ENCODE results near the gene NAV3. TPM values are rescaled to one million over a fixed set of nuclear protein-coding genes. Genes with fewer than 3 reads are reported as not detected.

Gene NAV3
- total and polyA plus RNA-seq, 10 donors = 0.74 to 111 (median 40.4) TPM

DNA sequence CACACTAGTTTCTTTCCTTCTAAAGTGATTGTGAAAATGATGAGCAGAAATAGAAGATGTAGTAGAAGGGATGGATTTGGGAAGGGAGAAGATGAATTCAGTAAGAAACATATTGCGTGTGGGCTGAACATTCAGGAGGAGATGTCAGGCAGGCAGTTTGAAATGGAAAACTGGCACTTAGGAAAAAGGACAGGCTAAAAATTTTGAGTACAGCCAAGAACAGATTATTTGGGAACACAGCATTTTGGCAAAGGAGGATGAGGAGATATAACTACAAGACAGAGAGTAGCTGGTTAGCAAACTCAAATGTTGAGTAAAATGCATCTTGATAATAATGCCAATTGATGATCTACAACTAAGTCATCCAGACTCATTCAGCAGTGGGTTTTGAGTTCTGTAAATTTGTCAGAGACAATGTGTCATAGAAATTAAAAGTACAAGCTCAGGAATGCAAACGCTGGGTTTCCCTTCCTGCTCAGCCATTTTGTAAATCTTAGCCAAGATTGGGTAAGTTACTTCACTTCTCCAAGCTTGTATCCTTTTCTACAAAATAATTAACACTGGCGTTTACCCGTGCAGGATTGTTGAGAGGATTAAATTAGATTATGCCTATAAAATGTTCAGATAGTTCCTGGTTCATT is 255.0 kb downstream of the NAV3 start:
- TF ChIP-seq, protein P1, sequence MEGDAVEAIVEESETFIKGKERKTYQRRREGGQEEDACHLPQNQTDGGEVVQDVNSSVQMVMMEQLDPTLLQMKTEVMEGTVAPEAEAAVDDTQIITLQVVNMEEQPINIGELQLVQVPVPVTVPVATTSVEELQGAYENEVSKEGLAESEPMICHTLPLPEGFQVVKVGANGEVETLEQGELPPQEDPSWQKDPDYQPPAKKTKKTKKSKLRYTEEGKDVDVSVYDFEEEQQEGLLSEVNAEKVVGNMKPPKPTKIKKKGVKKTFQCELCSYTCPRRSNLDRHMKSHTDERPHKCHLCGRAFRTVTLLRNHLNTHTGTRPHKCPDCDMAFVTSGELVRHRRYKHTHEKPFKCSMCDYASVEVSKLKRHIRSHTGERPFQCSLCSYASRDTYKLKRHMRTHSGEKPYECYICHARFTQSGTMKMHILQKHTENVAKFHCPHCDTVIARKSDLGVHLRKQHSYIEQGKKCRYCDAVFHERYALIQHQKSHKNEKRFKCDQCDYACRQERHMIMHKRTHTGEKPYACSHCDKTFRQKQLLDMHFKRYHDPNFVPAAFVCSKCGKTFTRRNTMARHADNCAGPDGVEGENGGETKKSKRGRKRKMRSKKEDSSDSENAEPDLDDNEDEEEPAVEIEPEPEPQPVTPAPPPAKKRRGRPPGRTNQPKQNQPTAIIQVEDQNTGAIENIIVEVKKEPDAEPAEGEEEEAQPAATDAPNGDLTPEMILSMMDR (IDR thresholded peaks at IDR 0.05 in 8 of 11, conservative IDR thresholded peaks at IDR 0.05 in 3 of 11) = no peak
- no peak for TF ChIP-seq POLR2AphosphoS5 (IDR thresholded peaks at IDR 0.05)
- no peak for TF ChIP-seq POLR2A (IDR thresholded peaks at IDR 0.05)

DNA sequence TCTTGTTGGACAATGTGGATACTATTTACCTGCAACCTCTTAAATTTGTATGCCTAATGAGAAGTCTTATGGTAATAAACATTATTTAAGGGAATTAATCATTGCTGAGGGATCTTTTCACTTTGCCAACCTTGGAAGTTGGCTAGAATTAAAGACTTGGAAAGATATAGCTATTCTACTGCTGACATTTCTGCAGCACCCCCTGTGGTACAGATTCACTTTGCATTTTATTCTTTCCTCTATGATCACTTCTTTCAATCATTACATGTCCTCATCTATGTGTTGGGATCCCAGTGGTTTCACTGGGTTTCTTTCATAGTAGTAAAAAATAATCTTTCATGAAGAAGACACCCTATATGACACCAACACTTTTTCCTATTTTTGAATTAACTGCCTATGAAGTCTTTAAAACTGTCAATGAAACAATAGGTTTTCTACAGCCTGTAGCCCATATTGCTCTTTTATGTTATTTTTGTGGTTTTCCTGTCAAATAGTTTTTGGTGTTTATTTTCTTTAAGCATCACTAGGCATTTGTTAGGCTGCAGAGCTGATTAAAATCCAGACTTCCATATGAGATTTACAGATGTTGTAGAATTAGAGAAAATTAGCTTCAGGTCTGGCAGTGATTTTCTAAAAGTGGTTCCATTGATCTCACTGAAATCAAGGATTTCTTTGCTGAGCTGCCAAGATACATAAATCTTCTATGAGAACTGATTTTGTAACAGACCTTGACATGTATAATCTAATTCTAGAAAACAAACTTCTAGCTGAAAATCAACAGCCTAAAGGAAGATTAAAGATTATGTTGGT is 256.1 kb downstream of the NAV3 start:
- H3K27ac ChIP-seq = no peak overlapping the region
- no peak for DNase-seq
- H3K4me1 ChIP-seq = peaks cover 0 to 5% (median 0%) of the 10 kb centered on the region in 6 donors
- no peak for TF ChIP-seq POLR2A (IDR thresholded peaks at IDR 0.05)
- TF ChIP-seq, protein P1 (IDR thresholded peaks at IDR 0.05 in 8 of 11, conservative IDR thresholded peaks at IDR 0.05 in 3 of 11) = no peak
- no peak for TF ChIP-seq POLR2AphosphoS5 (IDR thresholded peaks at IDR 0.05)
- H3K27me3 ChIP-seq (replicated peaks in 1 of 7) = no peaks in the 10 kb centered on the region
- no peaks in the 10 kb centered on the region for H3K36me3 ChIP-seq
- intact Hi-C loops (cut with DNase I; ENCODE audit: low total_unique reads) = no loop called here
- no peaks in the 10 kb centered on the region for H3K9me3 ChIP-seq
- H3K4me3 ChIP-seq = no peak overlapping the region

More for the DNA sequence above, 255.0 kb downstream of the NAV3 start:
- no peak for DNase-seq
- H3K36me3 ChIP-seq = no peaks in the 10 kb centered on the region
- H3K9me3 ChIP-seq = no peaks in the 10 kb centered on the region
- H3K4me1 ChIP-seq = peaks cover 0 to 5% (median 0%) of the 10 kb centered on the region in 6 donors
- intact Hi-C loops (cut with DNase I; ENCODE audit: low total_unique reads) = no loop called here
- H3K27ac ChIP-seq = no peak overlapping the region
- H3K27me3 ChIP-seq (replicated peaks in 1 of 7) = no peaks in the 10 kb centered on the region
- no peak overlapping the region for H3K4me3 ChIP-seq
- WGBS, 5 donors = 70 to 87% (median 75%) methylated on average over 4 of the region's 4 CpGs

DNA sequence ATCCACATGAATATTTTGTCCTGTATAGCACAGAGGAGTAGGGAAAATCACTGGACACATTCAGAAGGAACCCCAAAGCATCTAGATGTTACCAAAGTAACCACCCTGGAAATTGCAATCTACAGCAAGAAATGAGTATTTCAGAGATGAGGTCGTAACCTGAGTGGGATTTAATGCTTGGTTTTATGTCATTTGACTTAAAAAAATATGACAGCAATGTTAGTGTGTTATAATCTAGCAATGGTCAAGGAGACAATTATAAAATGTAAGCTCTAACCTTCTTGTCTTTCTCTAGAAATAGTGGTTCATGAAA is 256.6 kb downstream of the NAV3 start:
- TF ChIP-seq, protein P1 (IDR thresholded peaks at IDR 0.05 in 8 of 11, conservative IDR thresholded peaks at IDR 0.05 in 3 of 11) = no peak
- no peak for TF ChIP-seq POLR2AphosphoS5 (IDR thresholded peaks at IDR 0.05)
- no peak for TF ChIP-seq POLR2A (IDR thresholded peaks at IDR 0.05)
- no peaks in the 10 kb centered on the region for H3K27me3 ChIP-seq (replicated peaks in 1 of 7)
- H3K36me3 ChIP-seq = no peaks in the 10 kb centered on the region
- H3K4me1 ChIP-seq = peaks cover 0 to 5% (median 0%) of the 10 kb centered on the region in 6 donors
- 67 to 86% (median 76%) methylated on average over 1 of the region's 1 CpG for WGBS, 5 donors
- DNase-seq = no peak
- no peaks in the 10 kb centered on the region for H3K9me3 ChIP-seq
- no peak overlapping the region for H3K27ac ChIP-seq
- intact Hi-C loops (cut with DNase I; ENCODE audit: low total_unique reads) = no loop called here
- no peak overlapping the region for H3K4me3 ChIP-seq

DNA sequence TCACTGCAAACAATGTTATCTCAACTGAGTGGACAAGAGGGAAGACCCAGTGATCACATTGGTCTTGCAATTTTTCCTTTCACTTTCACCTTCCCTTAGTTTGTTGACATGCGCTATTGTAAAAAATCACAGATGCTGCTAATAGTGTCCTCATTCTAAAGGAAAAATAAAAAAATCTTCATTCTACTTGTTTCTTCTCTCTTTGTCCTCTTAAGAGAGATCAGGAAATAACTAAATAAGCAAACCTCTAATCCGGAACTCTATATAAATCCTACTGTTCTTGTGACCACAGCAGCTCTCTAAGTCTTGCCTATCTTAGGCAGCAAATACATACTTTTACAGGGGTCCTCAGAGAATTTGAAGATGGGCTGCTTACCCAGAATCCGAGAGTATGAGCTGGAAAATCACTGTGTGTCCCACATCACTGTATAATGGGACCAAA is 257.7 kb downstream of the NAV3 start:
- no peaks in the 10 kb centered on the region for H3K36me3 ChIP-seq
- peaks cover 0 to 5% (median 0%) of the 10 kb centered on the region in 6 donors for H3K4me1 ChIP-seq
- no peaks in the 10 kb centered on the region for H3K9me3 ChIP-seq
- H3K27ac ChIP-seq = peak overlapping the region in 7 of 8 donors; percentile 15 to 70 (median 55)
- TF ChIP-seq POLR2A (IDR thresholded peaks at IDR 0.05) (no peak), POLR2AphosphoS5 (IDR thresholded peaks at IDR 0.05) (no peak)
- TF ChIP-seq, protein P1 (IDR thresholded peaks at IDR 0.05 in 8 of 11, conservative IDR thresholded peaks at IDR 0.05 in 3 of 11) = no peak
- H3K4me3 ChIP-seq = peak overlapping the region in 2 of 8 donors; percentile 14 to 45
- intact Hi-C loops (cut with DNase I; ENCODE audit: low total_unique reads) = no loop called here
- WGBS, 5 donors = 39 to 69% (median 52%) methylated on average over 3 of the region's 3 CpGs
- DNase-seq = no peak
- H3K27me3 ChIP-seq (replicated peaks in 1 of 7) = no peaks in the 10 kb centered on the region

All from spleen (tissue), 11 donors.